ENCODE measurements around the gene TBC1D17.

TBC1D17 gene

DNA sequence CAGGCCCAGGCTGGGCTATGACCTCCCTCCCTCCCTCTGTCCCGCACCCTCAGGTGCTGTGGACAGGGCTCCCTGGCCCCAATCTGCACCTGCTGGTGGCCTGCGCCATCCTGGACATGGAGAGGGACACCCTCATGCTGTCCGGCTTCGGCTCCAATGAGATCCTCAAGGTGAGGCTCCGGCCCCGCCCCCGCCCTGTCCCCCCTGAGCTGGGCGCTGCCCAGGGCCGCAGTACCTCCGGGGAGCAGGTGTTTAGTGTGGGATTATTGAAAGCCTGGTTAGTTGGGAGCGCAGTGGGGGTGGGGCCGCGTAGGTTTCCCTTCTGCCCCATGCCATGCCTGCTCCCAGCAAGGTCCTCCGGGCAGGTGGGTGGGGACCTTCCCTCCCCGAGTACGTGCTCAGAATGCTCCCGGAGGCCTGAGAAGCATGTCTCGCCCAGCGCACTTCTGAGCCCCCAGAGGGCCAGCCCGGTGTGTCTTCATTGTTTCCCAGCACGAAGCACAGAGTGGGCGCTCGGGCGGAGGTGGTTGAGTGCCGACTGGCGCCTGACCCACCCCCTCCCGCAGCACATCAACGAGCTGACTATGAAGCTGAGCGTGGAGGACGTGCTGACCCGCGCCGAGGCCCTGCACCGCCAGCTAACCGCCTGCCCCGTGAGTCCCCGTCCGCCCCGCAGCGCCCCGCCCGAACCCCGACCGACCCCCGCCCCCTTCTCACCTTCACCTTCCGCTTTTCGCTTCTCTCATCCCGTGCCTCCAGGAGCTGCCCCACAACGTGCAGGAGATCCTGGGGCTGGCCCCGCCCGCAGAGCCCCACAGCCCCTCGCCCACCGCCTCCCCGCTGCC lies 10.4 kb downstream of the TBC1D17 start:
- H3K4me3 ChIP-seq (replicated peaks; ENCODE audit: low read depth, low read length): no peak overlapping the region
- TF ChIP-seq CTCF (IDR thresholded peaks at IDR 0.05; ENCODE audit: low read length, missing control alignments): no peak
- DNase-seq (ENCODE audit: low read depth): no peak

GRCh38 chr19:49888510-49888824 lies 11.0 kb downstream of the TBC1D17 start:
- TF ChIP-seq CTCF (IDR thresholded peaks at IDR 0.05; ENCODE audit: low read length, missing control alignments): no peak

GRCh38 chr19:49889038-49889686 lies 11.7 kb downstream of the TBC1D17 start:
- no peak for DNase-seq (ENCODE audit: low read depth)
- no peak for TF ChIP-seq CTCF (IDR thresholded peaks at IDR 0.05; ENCODE audit: low read length, missing control alignments)
- H3K4me3 ChIP-seq (replicated peaks; ENCODE audit: low read depth, low read length): no peak overlapping the region

More at GRCh38 chr19:49888510-49888824, 11.0 kb downstream of the TBC1D17 start:
- no peak for DNase-seq (ENCODE audit: low read depth)
- H3K4me3 ChIP-seq (replicated peaks; ENCODE audit: low read depth, low read length): no peak overlapping the region

- peak overlapping the region; percentile 19 for H3K4me3 ChIP-seq (replicated peaks; ENCODE audit: low read depth, low read length)
- peak; percentile 60 for TF ChIP-seq CTCF (IDR thresholded peaks at IDR 0.05; ENCODE audit: low read length, missing control alignments)
- DNase-seq (ENCODE audit: low read depth): peak; percentile 82
Observed at GRCh38 chr19:49889687-49890348, 12.3 kb downstream of the TBC1D17 start.

GRCh38 chr19:49890349-49891311 lies 13.1 kb downstream of the TBC1D17 start:
- DNase-seq (ENCODE audit: low read depth): no peak
- H3K4me3 ChIP-seq (replicated peaks; ENCODE audit: low read depth, low read length): peak overlapping the region; percentile 19
- TF ChIP-seq CTCF (IDR thresholded peaks at IDR 0.05; ENCODE audit: low read length, missing control alignments): no peak

GRCh38 chr19:49891393-49891792 lies 13.9 kb downstream of the TBC1D17 start:
- TF ChIP-seq CTCF (IDR thresholded peaks at IDR 0.05; ENCODE audit: low read length, missing control alignments): no peak
- no peak overlapping the region for H3K4me3 ChIP-seq (replicated peaks; ENCODE audit: low read depth, low read length)
- no peak for DNase-seq (ENCODE audit: low read depth)
